HG02973 (cell line): ENCODE results near the gene CBFA2T2.
"Not testable (repeated sequence)": the region's sequence is repeated elsewhere in the genome, so short reads cannot be mapped to it uniquely, and the experiment has no call there.

Source experiments
- ATAC-seq: cut with Tn5 transposase; IDR thresholded peaks from one replicate; pipeline ENCODE4 v1.9.1; 2021; ENCODE audit warnings: moderate library complexity; ENCODE audit not compliant: unreplicated experiment

CBFA2T2 gene

GRCh38 chr20:33541074-33541473 lies 51.2 kb downstream of the CBFA2T2 start:
- ATAC-seq = no peak

- ATAC-seq = no peak
Observed at GRCh38 chr20:33541797-33542196, 51.9 kb downstream of the CBFA2T2 start.

- no peak for ATAC-seq
Observed at GRCh38 chr20:33545763-33546162, 55.9 kb downstream of the CBFA2T2 start.

GRCh38 chr20:33549229-33549999 lies 59.5 kb downstream of the CBFA2T2 start:
- no peak for ATAC-seq

GRCh38 chr20:33551778-33552177 lies 61.9 kb downstream of the CBFA2T2 start:
- ATAC-seq = no peak

- ATAC-seq = no peak
Observed at GRCh38 chr20:33552519-33552918, 62.6 kb downstream of the CBFA2T2 start.

- no peak for ATAC-seq
Observed at GRCh38 chr20:33553516-33553915, 63.6 kb downstream of the CBFA2T2 start.

GRCh38 chr20:33554914-33555420 lies 65.1 kb downstream of the CBFA2T2 start:
- ATAC-seq = peak; percentile 87

- ATAC-seq = no peak
Observed at GRCh38 chr20:33555755-33556154, 65.9 kb downstream of the CBFA2T2 start.

- no peak for ATAC-seq
Observed at GRCh38 chr20:33556246-33556645, 66.3 kb downstream of the CBFA2T2 start.

GRCh38 chr20:33558348-33559144 lies 68.7 kb downstream of the CBFA2T2 start:
- no peak for ATAC-seq

GRCh38 chr20:33559212-33559611 lies 69.3 kb downstream of the CBFA2T2 start:
- no peak for ATAC-seq

GRCh38 chr20:33560026-33560425 lies 70.1 kb downstream of the CBFA2T2 start:
- ATAC-seq = no peak

GRCh38 chr20:33561053-33561452 lies 71.2 kb downstream of the CBFA2T2 start:
- not testable (repeated sequence) for ATAC-seq

- no peak for ATAC-seq
Observed at GRCh38 chr20:33561692-33562601, 72.1 kb downstream of the CBFA2T2 start.

GRCh38 chr20:33563788-33564187 lies 73.9 kb downstream of the CBFA2T2 start:
- no peak for ATAC-seq

- ATAC-seq = no peak
Observed at GRCh38 chr20:33566781-33567603, 77.1 kb downstream of the CBFA2T2 start.

- no peak for ATAC-seq
Observed at GRCh38 chr20:33567949-33568348, 78.1 kb downstream of the CBFA2T2 start.

GRCh38 chr20:33568378-33568777 lies 78.5 kb downstream of the CBFA2T2 start:
- no peak for ATAC-seq
